NCI-H146 treated with DMSO at 0.1 percent for 48 hours (cell line): ENCODE data around the gene XRCC4.

Source experiments
- DNase-seq: peaks from one replicate; lab custom pipeline; 2025; ENCODE audit not compliant: unreplicated experiment; lab: John Stamatoyannopoulos, UW

Gene XRCC4

DNA sequence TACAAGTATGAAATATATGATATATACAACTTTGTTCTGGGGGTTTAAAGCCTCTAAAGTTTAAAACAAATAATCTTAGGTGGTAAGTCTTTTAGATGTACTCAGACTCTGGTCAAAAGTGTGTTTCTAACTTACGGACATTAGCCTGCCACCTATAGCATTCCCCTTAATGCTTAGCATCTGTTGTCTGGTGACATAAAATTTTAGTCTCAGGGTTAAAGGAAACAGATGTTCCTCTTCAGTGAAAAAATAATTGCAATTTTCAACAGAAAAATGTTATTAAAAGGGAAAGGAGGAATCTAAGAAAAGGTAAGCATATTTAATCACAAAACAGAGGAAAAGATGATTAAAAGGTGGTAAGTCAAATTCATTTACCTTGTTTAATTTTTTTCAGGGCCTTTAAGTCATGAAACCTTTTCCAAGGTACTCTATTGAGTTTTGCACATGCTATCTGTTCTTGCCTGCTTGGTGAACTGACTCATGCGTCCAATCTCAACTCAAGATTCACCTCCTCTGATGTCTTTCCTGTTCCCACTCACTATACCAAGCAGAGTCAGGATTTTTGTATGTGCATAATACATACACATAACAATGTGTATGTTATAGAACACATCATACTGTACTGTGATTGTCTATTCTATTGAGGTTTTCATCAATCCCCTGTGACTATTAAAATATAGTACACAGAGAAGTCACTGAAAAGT, 8.1 kb upstream of the XRCC4 start:
- DNase-seq = no peak

DNA sequence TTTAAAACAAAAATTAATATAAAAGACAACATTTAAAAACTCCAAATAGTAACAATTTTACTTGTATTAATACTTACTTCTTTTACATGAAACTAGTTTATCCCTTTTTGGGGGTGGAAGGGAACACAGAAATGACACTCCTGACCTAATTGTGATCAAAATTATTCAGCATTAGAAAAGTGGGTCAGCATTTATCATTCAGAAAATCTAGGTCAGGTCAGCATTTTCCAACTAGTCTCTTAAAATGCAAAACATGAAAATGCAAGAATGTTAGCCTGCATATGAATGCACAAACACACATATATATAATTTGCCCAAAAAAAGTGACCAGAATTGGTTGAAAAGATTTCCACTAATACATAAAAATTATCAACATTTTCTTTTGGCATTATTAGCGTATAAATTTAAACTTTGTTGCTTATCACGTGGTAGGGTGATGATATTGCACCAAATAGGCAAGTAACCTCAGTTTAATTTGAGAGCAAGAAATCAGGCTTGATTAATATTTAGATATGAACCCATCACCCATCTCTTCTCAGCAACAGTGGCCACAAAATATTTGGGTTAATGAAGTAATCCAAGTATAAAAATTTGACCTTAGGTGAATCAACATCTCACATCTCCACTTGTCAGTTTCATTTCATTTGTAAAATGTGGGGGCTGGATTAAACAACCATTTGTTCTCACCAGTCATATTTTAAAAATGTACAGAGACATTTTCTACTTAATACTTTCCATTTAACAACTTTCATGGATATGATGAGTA, 5.9 kb upstream of the XRCC4 start:
- no peak for DNase-seq

DNA sequence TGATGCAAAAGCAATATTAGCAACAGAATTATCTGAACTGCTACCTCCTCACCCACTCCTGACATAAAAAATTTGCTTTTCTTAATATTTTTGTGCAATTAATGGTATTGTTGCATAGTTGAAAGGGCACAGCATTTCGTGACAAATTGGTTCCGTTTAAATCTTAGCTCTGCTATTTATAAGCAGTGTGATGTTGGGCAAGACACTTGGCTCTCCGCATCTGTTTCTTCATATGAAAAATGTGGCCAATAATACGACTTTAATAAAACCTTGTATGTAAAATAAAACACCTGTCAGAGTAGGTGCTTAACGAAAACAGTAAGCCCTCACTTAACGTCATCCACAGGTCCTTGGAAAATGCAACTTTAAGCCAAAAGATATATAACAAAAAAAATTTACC, 4.4 kb upstream of the XRCC4 start:
- no peak for DNase-seq

DNA sequence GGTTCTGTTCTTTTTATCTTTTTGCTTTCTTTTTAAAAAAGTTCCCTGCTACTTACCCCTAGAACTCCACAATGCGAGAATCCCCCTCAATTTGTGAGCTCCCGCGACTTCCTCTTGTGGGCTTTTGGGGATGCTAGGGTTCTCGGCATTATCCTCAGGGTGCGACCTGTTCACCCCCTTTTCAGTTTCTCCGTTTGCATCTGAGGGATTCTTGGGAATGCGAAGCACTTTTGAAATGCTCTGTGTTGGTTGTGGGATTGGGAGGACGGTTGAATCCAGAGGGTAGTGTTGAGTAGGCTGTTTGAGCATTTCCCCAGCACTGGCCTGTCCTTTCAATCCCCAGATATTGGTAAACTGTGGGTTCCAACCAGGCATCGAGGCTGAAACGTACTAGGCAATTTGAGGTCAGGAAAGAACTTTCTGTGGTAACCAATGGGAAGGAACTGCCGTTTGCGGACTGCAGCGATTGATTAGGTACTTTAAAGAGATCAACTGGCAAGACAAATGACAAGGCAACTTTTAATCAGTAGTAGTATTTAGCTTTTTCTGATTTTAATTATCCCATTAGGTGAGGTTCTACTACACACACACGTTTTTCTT, 415 bp downstream of the XRCC4 start:
- no peak for DNase-seq

DNA sequence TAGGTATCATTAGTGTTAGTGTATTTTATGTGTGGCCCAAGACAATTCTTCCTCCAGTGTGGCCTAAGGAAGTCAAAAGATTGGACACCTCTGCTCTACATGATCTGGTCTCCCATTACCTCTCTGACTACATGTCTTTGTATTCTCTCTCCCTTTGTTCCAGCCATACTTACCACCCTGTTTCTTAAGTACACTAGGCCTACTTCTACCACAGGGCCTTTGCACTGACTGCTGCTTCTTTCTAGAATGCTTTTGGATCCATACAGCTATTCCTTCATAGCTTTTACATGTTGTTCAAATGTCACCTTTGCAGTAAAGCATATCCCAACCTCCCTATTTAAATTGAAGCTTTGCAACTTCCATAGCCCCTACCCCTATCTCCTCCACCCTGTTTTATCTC, 5.4 kb downstream of the XRCC4 start:
- DNase-seq = no peak

DNA sequence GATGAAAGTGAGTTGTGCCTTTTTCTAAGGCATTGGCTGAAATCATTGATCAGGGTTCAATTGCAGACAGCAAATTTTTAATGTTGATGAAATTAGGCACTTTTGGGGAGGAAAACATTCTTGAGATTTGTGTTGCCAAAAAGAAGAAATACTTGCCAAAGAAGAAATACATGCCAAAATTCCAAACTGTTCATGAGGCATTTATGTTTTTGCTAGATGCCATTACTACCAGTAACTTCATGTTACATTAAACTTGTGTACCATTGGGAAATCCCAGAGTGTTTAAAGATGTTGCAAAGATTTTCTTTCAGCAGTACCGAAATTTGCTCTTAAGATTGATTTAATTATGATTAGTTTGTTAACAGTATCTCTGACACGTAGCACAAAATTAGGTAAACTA, 7.0 kb downstream of the XRCC4 start:
- no peak for DNase-seq

DNA sequence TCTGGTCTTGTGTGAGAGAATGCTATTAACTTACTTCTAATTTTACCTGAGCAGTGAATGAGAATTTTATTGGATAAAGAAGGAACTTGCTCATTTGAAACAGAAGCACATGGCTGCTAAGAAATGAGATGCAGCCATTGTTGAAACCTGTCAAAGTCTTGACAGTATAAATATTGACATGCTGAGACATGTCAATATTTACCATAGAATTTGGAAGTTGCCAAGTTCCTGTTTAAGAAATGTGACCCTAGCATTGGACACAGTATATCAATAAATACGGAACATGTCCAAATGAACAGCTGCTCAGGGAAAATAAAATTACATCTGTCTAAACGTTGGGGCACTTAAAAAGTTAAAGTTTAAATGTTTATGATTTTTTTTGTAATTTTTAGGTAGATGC, 7.8 kb downstream of the XRCC4 start:
- peak; percentile 32 for DNase-seq

DNA sequence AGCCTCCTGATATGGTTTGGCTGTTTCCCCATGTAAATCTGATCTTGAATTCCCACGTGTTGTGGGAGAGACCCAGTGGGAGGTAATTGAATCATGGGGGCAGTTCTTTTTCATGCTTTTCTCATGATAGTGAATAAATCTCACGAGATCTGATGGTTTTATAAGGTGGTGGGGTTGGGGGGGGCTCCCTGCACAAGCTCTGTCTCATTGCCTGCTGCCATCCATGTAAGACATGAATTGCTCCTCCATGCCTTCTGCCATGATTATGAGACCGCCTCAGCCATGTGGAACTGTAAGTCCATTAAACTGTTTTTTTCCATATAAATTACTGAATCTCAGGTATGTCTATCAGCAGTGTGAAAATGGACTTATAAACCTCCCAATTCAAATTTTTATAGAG, 12.8 kb downstream of the XRCC4 start:
- no peak for DNase-seq

DNA sequence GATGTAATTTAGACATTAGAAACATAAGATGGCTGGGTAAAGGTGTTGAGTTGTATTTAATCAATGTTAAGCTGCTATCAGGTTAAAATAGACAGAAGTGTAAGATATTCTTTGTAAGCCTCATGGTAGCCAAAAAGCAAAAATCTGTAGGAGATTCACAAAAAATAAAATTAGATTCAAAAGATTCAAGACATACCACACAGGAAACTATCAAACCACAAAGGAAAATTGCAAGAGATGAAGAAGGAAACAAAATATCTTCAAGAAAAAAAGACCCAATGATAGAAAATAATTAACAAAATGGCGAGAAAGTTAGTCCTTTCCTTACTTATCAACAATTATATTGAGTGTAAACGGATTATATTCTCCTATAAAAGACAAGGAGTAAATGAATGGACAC, 15.3 kb downstream of the XRCC4 start:
- DNase-seq = no peak

DNA sequence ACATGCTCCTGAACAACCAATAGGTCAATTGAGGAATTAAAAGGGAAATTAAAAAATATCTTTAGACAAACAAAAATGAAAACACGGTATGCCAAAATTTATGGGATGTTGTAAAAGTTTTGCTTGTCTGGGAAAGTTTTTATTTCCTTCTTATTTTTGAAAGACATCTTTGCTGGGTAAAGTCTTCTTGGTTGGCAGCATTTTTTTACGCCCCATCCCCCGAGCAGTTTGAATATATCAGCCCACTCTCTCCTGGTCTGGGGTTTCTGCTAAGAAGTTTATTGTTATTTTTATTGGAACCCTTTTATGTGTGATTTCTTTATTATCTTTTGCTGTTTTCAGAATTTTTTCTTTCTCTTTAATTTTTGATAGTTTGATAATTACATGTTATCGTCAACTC, 16.3 kb downstream of the XRCC4 start:
- DNase-seq = no peak

DNA sequence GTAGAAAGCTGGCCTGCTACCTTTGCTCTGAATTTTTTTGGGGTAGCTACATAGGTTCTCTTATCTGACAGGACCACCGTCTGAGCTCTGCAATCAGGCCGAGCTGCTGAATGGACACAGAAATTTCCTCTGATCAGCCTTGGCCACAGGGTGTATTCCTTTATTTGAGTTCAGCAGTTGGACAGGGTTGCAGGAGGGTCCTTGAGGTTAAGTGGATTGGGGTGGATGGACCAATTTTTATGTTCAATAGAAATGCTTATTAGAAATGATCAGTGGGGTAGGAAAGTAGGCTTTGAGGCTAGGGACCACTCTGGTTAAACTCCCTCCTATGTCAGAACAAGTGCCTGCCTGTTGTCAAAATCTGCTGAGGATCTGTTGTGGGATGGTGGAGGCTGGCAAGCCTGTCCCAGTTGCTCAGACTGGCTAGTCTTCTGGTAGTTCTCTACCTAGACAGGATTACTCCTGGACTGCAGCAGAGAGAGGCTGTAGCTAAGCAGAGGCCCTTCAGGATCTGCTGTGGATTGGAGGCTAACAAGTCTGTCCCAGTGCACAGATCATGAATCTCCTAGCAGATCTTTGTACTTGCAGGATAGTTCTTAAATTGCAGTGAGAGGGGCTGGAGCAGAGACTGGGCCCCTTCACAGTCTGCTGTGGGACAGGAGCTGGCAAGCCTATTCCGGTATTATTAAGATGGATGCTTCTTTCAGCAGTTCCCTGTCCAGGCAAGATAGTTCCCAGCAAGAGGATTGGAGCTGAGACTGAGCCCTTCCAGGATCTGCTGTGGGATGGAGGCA, 18.0 kb downstream of the XRCC4 start:
- no peak for DNase-seq

DNA sequence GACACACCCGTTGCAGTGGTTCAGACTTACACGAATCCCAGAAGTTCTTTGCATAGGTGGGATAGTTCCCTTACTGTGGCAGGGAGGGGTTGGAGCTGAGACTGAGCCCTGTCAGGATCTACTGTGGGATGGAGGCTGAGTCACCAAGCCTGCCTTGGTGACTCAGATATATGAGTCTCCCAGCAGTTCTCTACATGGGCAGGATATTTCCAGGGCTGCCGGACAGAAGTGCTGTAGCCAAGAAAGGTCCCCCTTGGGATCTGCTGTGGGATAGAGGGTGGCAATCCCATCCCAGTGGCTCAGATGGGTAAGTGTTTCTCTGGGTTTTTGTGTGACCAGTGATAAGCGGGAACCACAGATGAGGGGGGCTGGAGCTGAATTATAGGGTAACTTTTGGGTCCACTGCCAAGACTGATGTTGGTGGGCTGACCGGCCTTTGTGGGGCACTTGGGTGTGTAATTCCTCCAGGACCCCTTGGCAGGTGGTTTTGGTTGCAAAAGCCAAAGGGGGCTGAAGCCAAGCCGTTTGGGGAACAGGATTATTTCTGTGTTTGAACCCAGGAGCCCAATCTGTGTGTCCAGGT, 18.7 kb downstream of the XRCC4 start:
- DNase-seq = no peak

DNA sequence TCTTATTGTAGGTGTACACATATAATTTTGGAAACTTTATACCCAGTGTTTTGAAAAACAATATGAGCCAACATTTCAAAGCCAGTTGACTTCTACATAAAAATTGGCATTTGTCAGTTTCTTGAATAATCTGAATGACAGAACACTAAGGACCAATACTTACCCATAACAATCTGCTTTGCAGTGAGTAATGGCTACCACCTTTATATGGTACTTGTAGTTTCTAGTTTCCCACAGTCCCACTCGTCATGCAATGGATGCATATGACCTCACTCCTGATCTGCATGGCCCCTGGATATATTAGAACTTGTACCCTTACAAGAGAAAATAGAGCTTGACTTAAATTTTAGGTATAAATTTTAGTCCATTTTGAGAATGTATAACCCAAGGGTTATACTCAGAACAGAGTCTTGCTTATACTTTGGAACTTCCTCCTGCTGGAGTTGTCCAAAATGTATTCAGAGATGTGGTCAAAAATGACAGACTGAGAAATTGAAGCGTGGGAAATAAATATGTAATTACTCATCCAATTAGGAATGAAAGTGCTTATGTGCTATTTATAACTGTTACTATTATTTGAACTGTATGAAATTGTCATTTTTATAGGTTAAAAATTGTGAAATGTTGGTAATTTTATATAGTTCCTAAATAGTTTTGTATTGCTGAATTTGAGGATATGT, 19.5 kb downstream of the XRCC4 start:
- DNase-seq = no peak

DNA sequence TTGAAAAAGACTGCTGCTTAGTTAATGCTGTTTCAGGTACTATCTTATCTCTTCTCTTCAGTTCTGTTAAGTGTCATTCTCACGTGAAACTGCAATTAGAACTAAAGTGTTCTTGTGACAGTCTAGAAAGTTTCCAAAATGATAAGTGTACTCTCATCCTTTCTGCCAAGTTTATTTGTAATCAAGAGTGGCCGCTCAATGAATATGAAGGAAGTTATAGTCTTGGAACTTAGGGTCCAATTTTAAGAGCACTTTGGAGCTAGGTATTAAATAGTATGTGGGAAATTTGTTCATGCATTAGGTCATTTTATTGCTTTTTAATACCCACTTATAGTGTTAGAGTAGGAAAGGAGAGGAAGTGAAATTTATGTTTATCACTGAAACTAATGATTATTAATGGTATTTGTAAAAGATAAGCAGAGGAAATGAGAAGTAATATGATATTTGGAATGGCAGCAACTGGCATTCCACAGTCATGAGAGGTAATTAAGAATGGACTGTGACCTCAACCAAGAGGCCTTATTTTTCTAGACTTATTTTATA, 20.4 kb downstream of the XRCC4 start:
- DNase-seq = no peak

DNA sequence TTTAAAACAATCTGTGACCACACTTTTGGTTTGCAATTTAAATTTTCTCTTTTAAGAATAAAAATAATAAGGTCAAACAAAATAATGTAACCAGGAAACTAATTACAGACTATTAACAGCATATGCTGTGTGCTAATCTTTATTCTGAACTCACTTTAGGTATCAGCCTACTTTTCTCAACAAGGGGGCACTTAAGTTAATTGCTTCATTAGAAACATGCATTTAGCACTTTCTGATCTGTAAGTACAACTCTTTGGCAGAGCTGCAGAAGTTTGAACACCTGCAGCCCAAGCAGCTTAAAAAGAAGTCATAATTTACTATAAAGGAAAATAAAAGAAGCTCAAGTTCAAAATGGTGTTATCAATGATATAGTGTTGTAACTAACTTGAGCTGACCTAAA, 21.7 kb downstream of the XRCC4 start:
- no peak for DNase-seq

DNA sequence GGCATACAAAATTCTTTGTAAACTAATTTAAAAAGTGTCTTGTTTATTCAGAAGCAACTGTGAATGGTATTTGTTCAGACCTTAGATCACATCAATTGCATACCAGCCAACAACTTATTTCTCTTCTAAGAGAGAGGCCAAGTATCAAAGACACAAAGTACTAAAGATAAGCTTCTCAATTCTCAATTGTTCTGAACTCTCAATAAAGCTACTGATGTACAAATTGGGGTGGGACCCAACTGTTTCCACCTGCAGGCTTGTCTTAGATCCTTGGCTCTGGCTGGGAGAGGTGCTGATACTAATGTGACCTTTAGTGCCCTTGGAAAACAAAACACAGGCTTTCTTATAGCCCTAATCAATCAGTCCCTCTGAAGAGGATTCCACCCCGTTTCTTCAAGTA, 22.1 kb downstream of the XRCC4 start:
- no peak for DNase-seq

DNA sequence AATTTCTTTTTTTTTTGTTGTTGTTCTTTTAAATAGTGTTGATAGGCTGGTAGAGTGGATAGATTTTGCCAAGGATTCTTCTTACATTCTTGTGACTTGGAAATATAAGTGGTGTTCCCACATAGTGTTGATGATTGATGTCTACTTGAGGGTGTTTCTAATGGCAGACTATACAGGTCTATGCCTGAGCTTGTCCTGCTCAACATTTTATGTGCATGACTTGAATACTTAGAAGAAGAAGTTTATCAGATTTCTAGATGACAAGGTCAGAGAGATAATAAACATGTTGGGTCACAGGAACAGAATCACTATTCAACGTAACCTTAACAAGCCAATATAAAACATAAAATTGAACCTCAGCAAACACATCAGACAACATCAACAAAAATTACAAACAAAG, 24.2 kb downstream of the XRCC4 start:
- no peak for DNase-seq

DNA sequence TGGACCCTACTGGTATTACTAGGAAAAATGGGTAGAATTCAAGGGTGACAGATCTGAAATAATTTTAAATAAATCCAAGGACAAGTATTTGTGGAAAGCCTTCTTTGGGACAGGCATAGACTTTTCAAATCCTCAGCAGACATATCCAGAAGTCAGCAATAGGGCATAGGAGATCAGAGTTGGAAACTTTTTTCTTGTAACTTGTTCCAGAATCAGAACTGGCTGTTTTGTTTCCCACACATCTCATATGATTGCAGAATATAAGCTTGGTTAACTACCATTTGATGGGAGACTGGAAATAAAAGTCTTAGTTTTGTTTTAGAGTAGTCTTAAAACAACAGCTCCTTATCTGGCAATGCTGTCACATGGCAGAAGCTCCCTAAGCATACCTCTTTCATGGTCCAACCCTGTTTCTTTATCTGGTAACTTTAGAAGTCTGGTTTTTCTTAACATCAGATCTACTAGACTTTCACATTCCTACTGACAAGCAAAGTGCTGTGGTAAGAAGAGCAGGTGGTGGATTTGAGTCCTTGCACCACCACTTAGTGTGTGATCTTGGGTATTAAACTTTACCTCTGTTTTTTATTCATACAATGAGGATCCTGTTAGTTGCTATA, 25.1 kb downstream of the XRCC4 start:
- DNase-seq = no peak

DNA sequence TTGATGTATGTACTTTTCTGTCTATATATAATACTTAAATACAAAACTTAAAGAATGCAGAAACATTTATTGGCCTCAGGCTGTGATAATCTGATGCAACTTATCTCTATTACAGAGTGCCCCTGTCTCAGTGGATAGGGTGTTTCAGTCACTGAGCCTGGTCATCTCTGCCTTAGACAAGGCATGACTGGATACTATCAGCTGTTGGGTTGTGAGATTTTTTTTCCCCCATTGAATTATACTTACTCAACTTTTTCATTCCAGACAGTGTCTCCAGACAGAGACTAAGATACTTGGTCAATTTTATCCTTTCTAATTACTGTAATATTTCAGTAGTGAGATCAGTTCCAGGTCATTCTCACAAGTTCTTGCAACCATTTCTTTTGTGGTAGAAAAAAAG, 26.7 kb downstream of the XRCC4 start:
- no peak for DNase-seq
